OCI-LY1 (cell line): ENCODE measurements around the gene MACF1.

Experiments
- H2AFZ ChIP-seq: fragments of 200-600 bp; sonication (generic), shearing (Covaris generic); 2 replicates; pipeline ENCODE4 v1.6.0; 2014; ENCODE audit warnings: antibody characterized with exemption, mild to moderate bottlenecking, low read length
- H3F3A ChIP-seq: fragments of 200-600 bp; sonication (generic), shearing (Covaris generic); 2 replicates; pipeline ENCODE4 v1.6.0; 2014; ENCODE audit warnings: mild to moderate bottlenecking, antibody characterized with exemption, low read length, moderate library complexity; ENCODE audit not compliant: insufficient read depth
- H3K27ac ChIP-seq: fragments of 200-600 bp; sonication (generic); 2 replicates; pipeline ENCODE4 v1.5.1; 2014; ENCODE audit warnings: low read length, mixed run types, mild to moderate bottlenecking, low read depth; ENCODE audit not compliant: poor library complexity, severe bottlenecking
- H3K27me3 ChIP-seq: fragments of 200-600 bp; sonication (generic); 2 replicates; pipeline ENCODE4 v1.6.0; 2014; ENCODE audit warnings: antibody characterized with exemption, mild to moderate bottlenecking, low read length, moderate library complexity; ENCODE audit not compliant: insufficient read depth
- H3K36me3 ChIP-seq: fragments of 200-600 bp; sonication (generic); 2 replicates; pipeline ENCODE4 v1.6.1; 2014; ENCODE audit warnings: mild to moderate bottlenecking, antibody characterized with exemption, low read length, moderate library complexity, mixed read lengths; ENCODE audit not compliant: insufficient read depth
- H3K4me1 ChIP-seq: fragments of 200-600 bp; sonication (generic); 2 replicates; pipeline ENCODE4 v1.5.1; 2014; ENCODE audit warnings: mild to moderate bottlenecking, low read length, moderate library complexity; ENCODE audit not compliant: insufficient read depth, severe bottlenecking
- H3K4me2 ChIP-seq: fragments of 200-600 bp; sonication (generic), shearing (Covaris generic); 2 replicates; pipeline ENCODE4 v1.6.1; 2014; ENCODE audit warnings: low read length
- H3K4me3 ChIP-seq: fragments of 200-600 bp; sonication (generic); 2 replicates; pipeline ENCODE4 v1.5.1; 2014; ENCODE audit warnings: low read length, low read depth, mild to moderate bottlenecking, mixed read lengths; ENCODE audit not compliant: poor library complexity, severe bottlenecking
- H3K79me2 ChIP-seq: fragments of 200-600 bp; shearing (Covaris generic); 2 replicates; pipeline ENCODE4 v1.6.1; 2016; ENCODE audit warnings: mixed run types, low read length, mixed read lengths; ENCODE audit not compliant: insufficient read depth
- H3K9ac ChIP-seq: fragments of 200-600 bp; sonication (generic), shearing (Covaris generic); 2 replicates; pipeline ENCODE4 v1.6.1; 2014; ENCODE audit warnings: mild to moderate bottlenecking, low read length, mixed read lengths
- H3K9me2 ChIP-seq: fragments of 200-600 bp; sonication (generic), shearing (Covaris generic); 2 replicates; pipeline ENCODE4 v1.6.1; 2014; ENCODE audit warnings: low read depth, mild to moderate bottlenecking, low read length, mixed read lengths
- H3K9me3 ChIP-seq: fragments of 200-600 bp; shearing (Covaris generic); 2 replicates; pipeline ENCODE4 v1.6.1; 2014; ENCODE audit warnings: low read length, mixed read lengths
- H4K20me1 ChIP-seq: fragments of 200-600 bp; sonication (generic), shearing (Covaris generic); 2 replicates; pipeline ENCODE4 v1.6.0; 2016; ENCODE audit warnings: mild to moderate bottlenecking, low read length; ENCODE audit not compliant: insufficient read depth
- EZH2 ChIP-seq: fragments of 200-600 bp; sonication (generic), shearing (Covaris generic); IDR thresholded peaks from 2 replicates; pipeline ENCODE4 v1.8.0; 2017; ENCODE audit warnings: borderline replicate concordance, mixed run types, mild to moderate bottlenecking, antibody characterized with exemption, low read length, moderate library complexity, mixed read lengths
- TF ChIP-seq, protein P1 (sequence below): fragments of 200-600 bp; sonication (generic), shearing (Covaris generic); IDR thresholded peaks from 2 replicates; pipeline ENCODE4 v1.5.1; 2017; ENCODE audit warnings: mild to moderate bottlenecking, antibody characterized with exemption, low read length, moderate library complexity, mixed read lengths

Gene MACF1

DNA sequence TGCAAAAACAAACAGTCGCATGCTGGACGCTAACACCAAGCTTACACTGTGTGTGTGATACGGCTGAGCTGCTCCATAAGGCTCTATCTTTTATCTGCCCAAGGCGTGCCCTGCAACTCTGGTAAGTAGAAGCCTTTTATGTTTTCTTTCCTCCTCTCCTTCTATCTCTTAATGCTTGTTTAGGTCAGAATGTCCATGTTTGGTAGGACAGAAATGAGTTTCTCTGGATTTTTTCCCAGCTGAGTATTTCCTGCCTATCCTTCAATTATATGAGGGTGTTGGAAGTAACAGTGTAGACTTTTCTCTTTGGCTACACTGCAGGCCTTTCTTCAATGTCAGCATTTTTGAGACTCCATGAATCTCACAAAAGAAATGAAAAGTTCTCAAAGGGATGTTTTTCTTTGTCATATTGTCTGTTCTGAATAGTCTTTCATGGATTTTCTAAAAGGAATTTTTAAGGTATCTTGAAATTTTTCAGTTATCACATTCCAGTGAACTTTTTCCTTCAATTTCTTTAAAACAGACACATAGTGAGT lies 124.2 kb downstream of the MACF1 start:
- Histone ChIP-seq H4K20me1 (no peaks in the 10 kb centered on the region), H3K4me2 (no peak overlapping the region), H3F3A (no peaks in the 10 kb centered on the region), H3K9me2 (no peaks in the 10 kb centered on the region), H3K9ac (no peak overlapping the region), H3K4me1 (no peaks in the 10 kb centered on the region), H3K27me3 (no peaks in the 10 kb centered on the region), H3K36me3 (peaks cover 95% of the 10 kb centered on the region), H3K4me3 (no peak overlapping the region), H3K79me2 (no peaks in the 10 kb centered on the region), H2AFZ (no peak overlapping the region), H3K27ac (no peak overlapping the region), H3K9me3 (no peaks in the 10 kb centered on the region)
- TF ChIP-seq, protein P1, sequence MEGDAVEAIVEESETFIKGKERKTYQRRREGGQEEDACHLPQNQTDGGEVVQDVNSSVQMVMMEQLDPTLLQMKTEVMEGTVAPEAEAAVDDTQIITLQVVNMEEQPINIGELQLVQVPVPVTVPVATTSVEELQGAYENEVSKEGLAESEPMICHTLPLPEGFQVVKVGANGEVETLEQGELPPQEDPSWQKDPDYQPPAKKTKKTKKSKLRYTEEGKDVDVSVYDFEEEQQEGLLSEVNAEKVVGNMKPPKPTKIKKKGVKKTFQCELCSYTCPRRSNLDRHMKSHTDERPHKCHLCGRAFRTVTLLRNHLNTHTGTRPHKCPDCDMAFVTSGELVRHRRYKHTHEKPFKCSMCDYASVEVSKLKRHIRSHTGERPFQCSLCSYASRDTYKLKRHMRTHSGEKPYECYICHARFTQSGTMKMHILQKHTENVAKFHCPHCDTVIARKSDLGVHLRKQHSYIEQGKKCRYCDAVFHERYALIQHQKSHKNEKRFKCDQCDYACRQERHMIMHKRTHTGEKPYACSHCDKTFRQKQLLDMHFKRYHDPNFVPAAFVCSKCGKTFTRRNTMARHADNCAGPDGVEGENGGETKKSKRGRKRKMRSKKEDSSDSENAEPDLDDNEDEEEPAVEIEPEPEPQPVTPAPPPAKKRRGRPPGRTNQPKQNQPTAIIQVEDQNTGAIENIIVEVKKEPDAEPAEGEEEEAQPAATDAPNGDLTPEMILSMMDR, result no peak
- no peak for TF ChIP-seq EZH2

DNA sequence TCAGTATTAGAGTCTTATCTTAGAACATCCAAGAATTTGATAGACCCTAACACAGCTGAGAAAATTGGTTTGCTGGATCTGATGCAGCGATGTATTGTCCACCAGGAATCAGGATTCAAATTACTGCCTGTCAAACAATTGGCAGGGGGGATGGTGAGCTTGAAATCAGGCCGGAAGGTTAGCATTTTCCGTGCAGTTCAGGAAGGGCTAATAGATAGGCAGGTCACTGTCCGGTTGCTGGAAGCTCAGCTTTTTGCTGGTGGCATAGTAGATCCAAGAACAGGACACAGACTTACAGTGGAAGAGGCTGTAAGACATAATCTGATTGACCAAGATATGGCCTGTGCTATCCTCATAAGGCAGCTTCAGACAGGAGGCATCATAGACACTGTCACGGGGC lies 127.2 kb downstream of the MACF1 start:
- H4K20me1 ChIP-seq, result no peaks in the 10 kb centered on the region
- H3K4me2 ChIP-seq, result no peak overlapping the region
- H2AFZ ChIP-seq, result no peak overlapping the region
- peaks cover 76% of the 10 kb centered on the region for H3K36me3 ChIP-seq
- H3K9me3 ChIP-seq, result no peaks in the 10 kb centered on the region
- no peak overlapping the region for H3K4me3 ChIP-seq
- no peaks in the 10 kb centered on the region for H3K4me1 ChIP-seq
- H3K79me2 ChIP-seq, result no peaks in the 10 kb centered on the region
- no peaks in the 10 kb centered on the region for H3K27me3 ChIP-seq
- H3K27ac ChIP-seq, result no peak overlapping the region
- H3K9ac ChIP-seq, result no peak overlapping the region
- TF ChIP-seq, protein P1, result no peak
- TF ChIP-seq EZH2, result no peak
- H3K9me2 ChIP-seq, result no peaks in the 10 kb centered on the region
- no peaks in the 10 kb centered on the region for H3F3A ChIP-seq

DNA sequence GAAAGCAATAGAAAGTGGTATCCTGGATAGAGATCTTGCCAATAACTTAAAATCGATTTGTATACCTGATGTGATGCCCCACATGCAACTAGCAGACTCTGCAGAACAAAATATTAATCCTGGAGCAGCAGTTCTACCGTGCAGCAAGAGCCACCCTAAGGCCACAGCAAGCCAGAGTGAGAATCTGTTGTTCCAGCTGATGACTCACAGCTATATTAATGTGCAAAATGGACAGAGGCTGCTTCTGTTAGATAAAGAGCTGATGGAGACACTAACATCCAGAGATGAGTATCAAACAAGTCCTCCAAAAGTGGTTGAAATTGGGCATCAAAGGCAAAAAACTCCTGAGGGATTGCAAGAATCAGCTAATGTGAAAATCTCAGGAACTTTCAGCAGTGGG lies 127.8 kb downstream of the MACF1 start:
- H3K9me2 ChIP-seq, result no peaks in the 10 kb centered on the region
- TF ChIP-seq EZH2, result no peak
- TF ChIP-seq, protein P1, result no peak
- no peak overlapping the region for H3K4me2 ChIP-seq
- H3K4me3 ChIP-seq, result no peak overlapping the region
- H3K36me3 ChIP-seq, result peaks cover 76% of the 10 kb centered on the region
- no peak overlapping the region for H3K9ac ChIP-seq
- no peak overlapping the region for H2AFZ ChIP-seq
- no peaks in the 10 kb centered on the region for H3K27me3 ChIP-seq
- H3F3A ChIP-seq, result no peaks in the 10 kb centered on the region
- H3K4me1 ChIP-seq, result no peaks in the 10 kb centered on the region
- H3K79me2 ChIP-seq, result no peaks in the 10 kb centered on the region
- H3K9me3 ChIP-seq, result no peaks in the 10 kb centered on the region
- H3K27ac ChIP-seq, result no peak overlapping the region
- no peaks in the 10 kb centered on the region for H4K20me1 ChIP-seq
